ENCODE measurements around the gene SMYD4.

The SMYD4 gene

DNA sequence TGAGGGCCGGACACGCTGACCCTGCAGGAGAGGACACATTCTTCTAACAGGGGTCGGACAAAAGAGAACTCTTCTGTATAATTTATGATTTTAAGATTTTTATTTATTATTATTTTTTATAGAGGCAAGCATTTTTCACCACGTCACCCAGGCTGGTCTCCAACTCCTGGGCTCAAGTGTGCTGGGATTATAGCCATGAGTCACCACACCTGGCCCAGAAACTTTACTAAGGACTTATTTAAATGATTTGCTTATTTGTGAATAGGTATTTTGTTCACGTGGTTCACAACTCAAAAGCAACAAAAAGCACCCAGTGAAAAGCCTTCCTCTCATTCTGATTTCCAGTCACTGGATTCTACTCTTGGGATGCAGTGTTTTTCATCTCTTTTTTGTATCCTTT lies 70.2 kb downstream of the SMYD4 start:
- TF ChIP-seq, protein P1, sequence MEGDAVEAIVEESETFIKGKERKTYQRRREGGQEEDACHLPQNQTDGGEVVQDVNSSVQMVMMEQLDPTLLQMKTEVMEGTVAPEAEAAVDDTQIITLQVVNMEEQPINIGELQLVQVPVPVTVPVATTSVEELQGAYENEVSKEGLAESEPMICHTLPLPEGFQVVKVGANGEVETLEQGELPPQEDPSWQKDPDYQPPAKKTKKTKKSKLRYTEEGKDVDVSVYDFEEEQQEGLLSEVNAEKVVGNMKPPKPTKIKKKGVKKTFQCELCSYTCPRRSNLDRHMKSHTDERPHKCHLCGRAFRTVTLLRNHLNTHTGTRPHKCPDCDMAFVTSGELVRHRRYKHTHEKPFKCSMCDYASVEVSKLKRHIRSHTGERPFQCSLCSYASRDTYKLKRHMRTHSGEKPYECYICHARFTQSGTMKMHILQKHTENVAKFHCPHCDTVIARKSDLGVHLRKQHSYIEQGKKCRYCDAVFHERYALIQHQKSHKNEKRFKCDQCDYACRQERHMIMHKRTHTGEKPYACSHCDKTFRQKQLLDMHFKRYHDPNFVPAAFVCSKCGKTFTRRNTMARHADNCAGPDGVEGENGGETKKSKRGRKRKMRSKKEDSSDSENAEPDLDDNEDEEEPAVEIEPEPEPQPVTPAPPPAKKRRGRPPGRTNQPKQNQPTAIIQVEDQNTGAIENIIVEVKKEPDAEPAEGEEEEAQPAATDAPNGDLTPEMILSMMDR (conservative IDR thresholded peaks at IDR 0.05): no peak

DNA sequence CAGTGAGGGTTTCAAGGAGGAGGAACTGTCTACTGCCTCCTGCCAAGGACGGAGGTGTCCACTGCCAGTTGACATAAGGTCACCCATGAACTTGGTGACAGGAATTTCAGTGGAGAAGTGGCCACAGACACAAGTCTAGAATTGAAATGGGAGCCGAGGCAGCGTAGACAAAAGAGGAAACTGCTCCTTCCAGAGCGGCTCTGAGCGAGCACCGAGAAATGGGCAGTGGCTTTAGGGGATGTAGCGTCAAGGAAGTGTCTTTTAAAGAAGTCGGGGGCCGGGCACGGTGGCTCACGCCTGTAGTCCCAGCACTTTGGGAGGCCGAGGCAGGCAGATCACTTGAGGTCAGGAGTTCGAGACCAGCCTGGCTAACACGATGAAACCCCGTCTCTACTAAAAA lies 70.9 kb downstream of the SMYD4 start:
- TF ChIP-seq, protein P1 (conservative IDR thresholded peaks at IDR 0.05): no peak
- no peak overlapping the region for H3K27ac ChIP-seq

More for the DNA sequence above, 70.2 kb downstream of the SMYD4 start:
- no peak overlapping the region for H3K27ac ChIP-seq

DNA sequence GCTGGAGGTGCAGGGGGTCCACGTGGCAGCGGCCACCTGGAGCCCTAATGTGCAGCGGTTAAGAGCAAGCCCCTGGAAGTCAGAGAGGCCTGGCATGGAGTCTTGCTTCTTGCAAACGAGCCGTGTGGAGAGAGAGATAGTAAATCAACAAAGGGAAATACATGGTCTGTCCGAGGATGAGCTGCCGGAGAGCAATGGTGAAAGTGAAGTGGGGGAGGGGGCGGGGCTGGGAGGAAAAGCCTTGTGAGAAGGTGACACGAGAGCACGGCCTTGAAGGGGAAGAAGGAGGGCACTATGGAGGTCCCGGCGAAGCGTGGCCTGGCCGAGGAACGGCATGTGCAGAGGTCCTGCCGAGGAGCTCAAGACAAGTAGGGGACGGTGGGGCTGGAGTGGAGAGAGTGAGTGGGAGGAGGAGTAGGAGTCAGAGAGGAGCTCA lies 73.9 kb downstream of the SMYD4 start:
- H3K27ac ChIP-seq: no peak overlapping the region
- TF ChIP-seq, protein P1 (conservative IDR thresholded peaks at IDR 0.05): no peak

DNA sequence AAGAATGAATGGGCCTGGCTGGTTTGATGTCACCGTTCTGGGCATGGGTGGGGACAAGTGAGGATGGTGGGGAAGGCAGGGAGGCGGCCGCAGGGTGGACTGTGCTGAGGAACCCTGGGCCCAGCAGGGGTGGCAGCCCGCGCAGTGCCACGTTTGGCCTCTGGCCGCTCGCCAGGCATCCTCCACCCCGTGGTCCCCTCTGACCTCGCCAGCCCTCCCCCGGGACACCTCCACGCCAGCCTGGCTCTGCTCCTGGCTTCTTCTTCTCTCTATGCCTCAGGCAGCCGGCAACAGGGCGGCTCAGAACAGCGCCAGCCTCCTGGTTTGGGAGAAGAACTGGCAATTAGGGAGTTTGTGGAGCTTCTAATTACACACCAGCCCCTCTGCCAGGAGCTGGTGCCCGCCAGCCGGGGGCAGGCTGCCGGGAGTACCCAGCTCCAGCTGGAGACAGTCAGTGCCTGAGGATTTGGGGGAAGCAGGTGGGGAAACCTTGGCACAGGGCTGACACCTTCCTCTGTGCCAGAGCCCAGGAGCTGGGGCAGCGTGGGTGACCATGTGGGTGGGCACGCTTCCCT lies 74.4 kb downstream of the SMYD4 start:
- no peak overlapping the region for H3K27ac ChIP-seq
- TF ChIP-seq, protein P1 (conservative IDR thresholded peaks at IDR 0.05): no peak

DNA sequence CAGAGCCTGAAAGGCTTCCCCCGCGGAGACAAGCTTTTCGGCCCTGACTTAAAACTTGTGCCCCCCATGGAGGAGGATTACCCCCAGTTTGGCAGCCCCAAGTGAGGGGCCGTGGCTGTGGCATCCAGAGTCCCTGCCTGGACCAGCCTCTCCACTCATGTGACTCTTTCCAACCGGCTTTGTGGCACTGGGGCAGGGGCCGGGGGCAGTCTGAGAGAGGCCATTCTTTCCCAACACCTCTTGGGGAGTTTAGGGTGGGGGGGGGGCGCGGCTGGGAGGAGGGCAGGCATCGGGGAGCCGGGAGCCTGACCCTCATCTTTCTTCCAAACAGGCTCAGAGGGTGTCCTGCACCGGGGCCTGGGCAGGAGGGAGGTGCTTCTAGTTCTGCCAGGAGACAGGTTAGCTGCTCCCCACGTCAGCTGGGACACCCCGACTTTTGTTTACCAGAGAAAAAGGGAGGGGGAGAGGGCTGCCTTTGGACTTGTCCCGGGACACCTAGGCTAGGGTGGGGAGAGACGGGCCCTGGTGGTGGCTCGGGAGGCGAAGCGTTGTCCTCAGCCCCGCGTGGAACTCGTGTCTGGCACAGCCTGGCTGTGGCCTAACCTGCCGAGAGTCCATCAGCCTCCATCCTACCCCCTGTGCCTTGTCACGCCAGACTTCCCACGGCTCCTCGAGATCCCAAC lies 75.1 kb downstream of the SMYD4 start:
- TF ChIP-seq, protein P1 (conservative IDR thresholded peaks at IDR 0.05): no peak
- no peak overlapping the region for H3K27ac ChIP-seq

DNA sequence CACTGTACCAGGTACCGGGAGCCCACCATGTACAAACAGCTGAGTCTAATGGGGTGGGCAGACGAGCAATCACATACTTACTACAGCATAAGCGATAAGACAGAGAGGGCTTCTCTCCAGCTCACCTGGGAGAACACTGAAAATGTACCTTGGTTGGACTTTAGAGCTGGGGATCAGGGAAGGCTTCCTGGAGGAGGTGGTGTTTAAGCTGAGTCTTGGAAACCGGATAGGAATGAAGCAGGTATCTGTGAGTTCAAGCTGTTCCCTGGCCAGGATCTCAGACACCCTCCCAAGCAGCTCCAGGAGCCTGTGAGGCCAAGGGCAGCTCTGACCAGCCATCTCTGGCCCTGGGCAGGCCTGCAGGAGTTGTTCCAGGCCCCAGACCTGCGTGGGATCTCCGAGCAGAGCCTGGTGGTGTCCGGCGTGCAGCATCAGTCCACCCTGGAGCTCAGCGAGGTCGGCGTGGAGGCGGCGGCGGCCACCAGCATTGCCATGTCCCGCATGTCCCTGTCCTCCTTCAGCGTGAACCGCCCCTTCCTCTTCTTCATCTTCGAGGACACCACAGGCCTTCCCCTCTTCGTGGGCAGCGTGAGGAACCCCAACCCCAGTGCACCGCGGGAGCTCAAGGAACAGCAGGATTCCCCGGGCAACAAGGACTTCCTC lies 75.8 kb downstream of the SMYD4 start:
- H3K27ac ChIP-seq: no peak overlapping the region
- TF ChIP-seq, protein P1 (conservative IDR thresholded peaks at IDR 0.05): no peak

DNA sequence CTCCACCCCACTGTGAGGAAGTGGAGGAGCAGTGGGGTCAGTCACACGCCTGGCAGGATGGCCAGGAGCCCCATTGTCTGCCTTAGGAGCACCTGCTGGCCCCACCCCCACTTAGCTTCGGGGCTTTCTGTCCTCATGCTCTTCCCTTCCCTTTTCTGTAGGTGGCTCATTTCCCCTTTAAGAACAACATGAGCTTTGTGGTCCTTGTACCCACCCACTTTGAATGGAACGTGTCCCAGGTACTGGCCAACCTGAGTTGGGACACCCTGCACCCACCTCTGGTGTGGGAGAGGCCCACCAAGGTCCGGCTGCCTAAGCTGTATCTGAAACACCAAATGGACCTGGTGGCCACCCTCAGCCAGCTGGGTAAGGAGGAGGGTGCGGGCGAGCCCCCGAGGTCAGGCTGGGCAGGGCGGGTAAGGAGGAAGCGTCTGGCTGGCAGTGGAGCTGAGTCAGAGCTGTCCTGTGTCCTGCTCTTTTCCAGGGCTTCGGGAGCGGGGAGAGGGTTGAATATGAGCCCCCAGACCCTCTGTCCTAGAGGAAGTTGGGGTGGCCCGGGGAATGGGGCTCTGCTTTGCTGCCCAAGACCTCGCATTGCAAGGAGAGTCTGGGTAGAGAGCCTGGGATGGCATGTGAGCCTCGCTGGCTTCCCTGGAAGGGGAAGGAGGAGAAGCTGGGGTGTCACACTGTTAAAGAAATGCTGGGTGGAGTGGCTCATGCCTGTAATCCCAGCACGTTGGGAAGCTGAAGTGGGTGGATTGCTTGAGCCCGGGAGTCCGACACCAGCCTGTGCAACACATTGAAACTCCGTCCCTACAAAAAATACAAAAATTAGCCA lies 77.1 kb downstream of the SMYD4 start:
- H3K27ac ChIP-seq: no peak overlapping the region
- TF ChIP-seq, protein P1 (conservative IDR thresholded peaks at IDR 0.05): no peak
